HepG2 (cell line): ENCODE measurements around the gene PLVAP. TPM values are rescaled to one million over a fixed set of nuclear protein-coding genes. Genes with fewer than 3 reads are reported as not detected.

ENCODE experiments used
- ATRX ChIP-seq: sonication (generic); formaldehyde crosslinking; IDR thresholded peaks from 2 replicates; pipeline ENCODE4 v1.4.0; 2020; ENCODE audit warnings: missing genetic modification reagents, borderline replicate concordance
- CBX5 ChIP-seq: sonication (generic); formaldehyde crosslinking; IDR thresholded peaks from 2 replicates; pipeline ENCODE4 v1.4.0; 2020; ENCODE audit warnings: missing genetic modification reagents, borderline replicate concordance
- CEBPZ ChIP-seq: IDR thresholded peaks from 2 replicates; pipeline ENCODE4 v1.6.1; 2012; ENCODE audit warnings: low read length, improper control_type of control experiment
- CENPT ChIP-seq: sonication (generic); formaldehyde crosslinking; IDR thresholded peaks from 2 replicates; pipeline ENCODE4 v1.8.0; 2022; ENCODE audit warnings: low read depth, mild to moderate bottlenecking, moderate library complexity, missing genetic modification reagents
- DNMT1 ChIP-seq: sonication (generic); formaldehyde crosslinking; IDR thresholded peaks from 2 replicates; pipeline ENCODE4 v1.5.1; 2020; ENCODE audit warnings: mild to moderate bottlenecking, missing genetic modification reagents
- HMGA1 ChIP-seq: sonication (generic); formaldehyde crosslinking; conservative IDR thresholded peaks from 2 replicates; pipeline ENCODE4 v1.4.0; 2020; ENCODE audit warnings: missing genetic modification reagents
- JDP2 ChIP-seq: sonication (generic); formaldehyde crosslinking; IDR thresholded peaks from 2 replicates; pipeline ENCODE4 v1.8.1; 2022; ENCODE audit warnings: missing genetic modification reagents, borderline replicate concordance
- KDM3A ChIP-seq: IDR thresholded peaks from 2 replicates; pipeline ENCODE4 v1.6.1; 2018; ENCODE audit warnings: low read depth, missing compliant biosample characterization
- KLF6 ChIP-seq: IDR thresholded peaks from 2 replicates; pipeline ENCODE4 v1.8.0; 2016; ENCODE audit warnings: missing biosample characterization, missing genetic modification reagents
- KMT2A ChIP-seq: sonication (generic); formaldehyde crosslinking; IDR thresholded peaks from 2 replicates; pipeline ENCODE4 v1.4.0; 2020; ENCODE audit warnings: missing genetic modification reagents
- NR0B2 ChIP-seq: sonication (generic); formaldehyde crosslinking; IDR thresholded peaks from 2 replicates; pipeline ENCODE4 v1.4.0; 2020; ENCODE audit warnings: mild to moderate bottlenecking, missing genetic modification reagents
- SAFB2 ChIP-seq: sonication (generic); formaldehyde crosslinking; IDR thresholded peaks from 2 replicates; pipeline ENCODE4 v1.5.1; 2020; ENCODE audit warnings: missing genetic modification reagents, low read depth, mild to moderate bottlenecking, borderline replicate concordance
- ZNF20 ChIP-seq: sonication (generic); formaldehyde crosslinking; IDR thresholded peaks from 2 replicates; pipeline ENCODE4 v1.4.0; 2020; ENCODE audit warnings: mild to moderate bottlenecking, moderate library complexity, missing genetic modification reagents
- ZNF318 ChIP-seq: sonication (generic); formaldehyde crosslinking; IDR thresholded peaks from 2 replicates; pipeline ENCODE4 v1.4.0; 2020; ENCODE audit warnings: mild to moderate bottlenecking, missing genetic modification reagents
- ZNF484 ChIP-seq: sonication (generic); formaldehyde crosslinking; IDR thresholded peaks from 2 replicates; pipeline ENCODE4 v1.5.1; 2020; ENCODE audit warnings: mild to moderate bottlenecking, low read depth, missing genetic modification reagents, borderline replicate concordance
- ZNF577 ChIP-seq: sonication (generic); formaldehyde crosslinking; IDR thresholded peaks from 2 replicates; pipeline ENCODE4 v1.4.0; 2020; ENCODE audit warnings: mild to moderate bottlenecking, low read depth, missing genetic modification reagents, borderline replicate concordance
- ZNF619 ChIP-seq: sonication (generic); formaldehyde crosslinking; IDR thresholded peaks from 2 replicates; pipeline ENCODE4 v1.4.0; 2020; ENCODE audit warnings: mild to moderate bottlenecking, missing genetic modification reagents
- ZNF839 ChIP-seq: sonication (generic); formaldehyde crosslinking; IDR thresholded peaks from 2 replicates; pipeline ENCODE4 v1.4.0; 2020; ENCODE audit warnings: missing genetic modification reagents, mild to moderate bottlenecking, borderline replicate concordance
- polyA plus RNA-seq, 8 experiments: library from polyadenylated mRNA; depleted of rRNA in 3 of 8; stranded (reverse) in 7 of 8; unstranded in 1 of 8; fragments of >200 nt; fragmentation: Illumina TruSeq in 4 of 8; extraction: Trizol in 4 of 8; gene quantifications; 2 replicates each; pipeline versions ENCODE4 v1.2.1 to v1.2.3, GENCODE V29; 2011 to 2016; ENCODE audit warnings: low read depth in 4 of 8, missing spikeins in 1 of 8, mixed read lengths in 1 of 8; ENCODE audit not compliant: insufficient read depth in 1 of 8
- total RNA-seq, 5 experiments: library from RNA; depleted of rRNA; stranded (reverse); fragments of >200 nt; fragmentation: Illumina TruSeq; extraction: Trizol; gene quantifications; 2 replicates each; pipeline ENCODE4 v1.2.3, GENCODE V29; 2016; ENCODE audit warnings: low read depth in 1 of 5

PLVAP gene
- total and polyA plus RNA-seq, 2 of the 13 experiments (the other 11 are each of a cell fraction or from before 2014, with no cell fraction given), result 0.26 TPM; not detected in 1

GRCh38 chr19:17390665-17391370 lies 13.7 kb upstream of the PLVAP start (continued):
- TF ChIP-seq KLF6 (CRISPR knock-in tag) (no peak), CEBPZ (no peak), KMT2A (CRISPR knock-in tag) (no peak), DNMT1 (CRISPR knock-in tag) (0 out of 2 replicates have a peak, but pooled peaks have one; percentile 54), ZNF619 (CRISPR knock-in tag) (no peak), ZNF577 (CRISPR knock-in tag) (no peak), ZNF318 (no peak), ZNF484 (CRISPR knock-in tag) (no peak), JDP2 (CRISPR knock-in tag) (no peak), CBX5 (CRISPR knock-in tag) (no peak), KDM3A (CRISPR knock-in tag) (no peak), ATRX (no peak), ZNF839 (CRISPR knock-in tag) (no peak), NR0B2 (CRISPR knock-in tag) (no peak), ZNF20 (no peak), HMGA1 (no peak), CENPT (no peak), SAFB2 (CRISPR knock-in tag) (peak; percentile 86; the same call in 1 of the 2 replicates)
